ENCODE measurements around the gene TRAPPC10.

The TRAPPC10 gene

DNA sequence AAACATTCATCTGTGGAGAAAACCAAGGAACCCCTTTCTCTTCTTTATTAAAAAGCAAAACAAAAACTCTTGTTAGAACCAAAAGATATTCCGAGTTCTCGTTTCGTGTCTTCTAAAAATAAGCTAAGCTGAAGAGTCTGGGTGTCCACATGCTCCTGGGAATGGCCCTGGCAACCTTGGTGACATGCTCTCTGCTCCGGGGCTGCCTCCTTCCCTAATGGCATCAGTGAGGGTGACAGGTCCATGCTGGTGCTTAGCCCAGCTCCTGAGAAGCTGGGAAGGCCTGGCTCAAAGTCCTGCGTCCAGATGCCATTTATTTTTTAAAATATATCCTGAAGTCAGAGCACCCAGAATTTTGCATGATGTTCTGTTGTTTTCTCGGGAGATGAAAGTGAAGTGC lies 24.6 kb upstream of the TRAPPC10 start:
- TF ChIP-seq, protein P1, sequence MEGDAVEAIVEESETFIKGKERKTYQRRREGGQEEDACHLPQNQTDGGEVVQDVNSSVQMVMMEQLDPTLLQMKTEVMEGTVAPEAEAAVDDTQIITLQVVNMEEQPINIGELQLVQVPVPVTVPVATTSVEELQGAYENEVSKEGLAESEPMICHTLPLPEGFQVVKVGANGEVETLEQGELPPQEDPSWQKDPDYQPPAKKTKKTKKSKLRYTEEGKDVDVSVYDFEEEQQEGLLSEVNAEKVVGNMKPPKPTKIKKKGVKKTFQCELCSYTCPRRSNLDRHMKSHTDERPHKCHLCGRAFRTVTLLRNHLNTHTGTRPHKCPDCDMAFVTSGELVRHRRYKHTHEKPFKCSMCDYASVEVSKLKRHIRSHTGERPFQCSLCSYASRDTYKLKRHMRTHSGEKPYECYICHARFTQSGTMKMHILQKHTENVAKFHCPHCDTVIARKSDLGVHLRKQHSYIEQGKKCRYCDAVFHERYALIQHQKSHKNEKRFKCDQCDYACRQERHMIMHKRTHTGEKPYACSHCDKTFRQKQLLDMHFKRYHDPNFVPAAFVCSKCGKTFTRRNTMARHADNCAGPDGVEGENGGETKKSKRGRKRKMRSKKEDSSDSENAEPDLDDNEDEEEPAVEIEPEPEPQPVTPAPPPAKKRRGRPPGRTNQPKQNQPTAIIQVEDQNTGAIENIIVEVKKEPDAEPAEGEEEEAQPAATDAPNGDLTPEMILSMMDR (IDR thresholded peaks at IDR 0.05), result no peak
- no peak overlapping the region for H2AFZ ChIP-seq
- no peak overlapping the region for H3K27ac ChIP-seq
- H3K27me3 ChIP-seq (ENCODE audit: control insufficient read depth, insufficient read depth, low read length), result no peaks in the 10 kb centered on the region
- no peak overlapping the region for H3K4me2 ChIP-seq (ENCODE audit: low read length)
- no peak overlapping the region for H3K4me3 ChIP-seq (ENCODE audit: low read depth, low read length)
- H3K36me3 ChIP-seq (ENCODE audit: control insufficient read depth, insufficient read depth, low read length), result no peaks in the 10 kb centered on the region
- H3K79me2 ChIP-seq, result no peaks in the 10 kb centered on the region
- H3K9ac ChIP-seq, result no peak overlapping the region
- no peaks in the 10 kb centered on the region for H3K4me1 ChIP-seq
- H3K9me3 ChIP-seq (ENCODE audit: control insufficient read depth, low read length), result no peaks in the 10 kb centered on the region

GRCh38 chr21:43988016-43988415 lies 24.1 kb upstream of the TRAPPC10 start:
- Histone ChIP-seq H3K36me3 (ENCODE audit: control insufficient read depth, insufficient read depth, low read length) (no peaks in the 10 kb centered on the region), H3K4me2 (ENCODE audit: low read length) (no peak overlapping the region), H3K4me3 (ENCODE audit: low read depth, low read length) (no peak overlapping the region), H3K9ac (no peak overlapping the region), H2AFZ (no peak overlapping the region), H3K27me3 (ENCODE audit: control insufficient read depth, insufficient read depth, low read length) (no peaks in the 10 kb centered on the region), H3K79me2 (no peaks in the 10 kb centered on the region), H3K4me1 (no peaks in the 10 kb centered on the region), H3K9me3 (ENCODE audit: control insufficient read depth, low read length) (no peaks in the 10 kb centered on the region), H3K27ac (no peak overlapping the region)
- TF ChIP-seq, protein P1 (IDR thresholded peaks at IDR 0.05), result no peak

DNA sequence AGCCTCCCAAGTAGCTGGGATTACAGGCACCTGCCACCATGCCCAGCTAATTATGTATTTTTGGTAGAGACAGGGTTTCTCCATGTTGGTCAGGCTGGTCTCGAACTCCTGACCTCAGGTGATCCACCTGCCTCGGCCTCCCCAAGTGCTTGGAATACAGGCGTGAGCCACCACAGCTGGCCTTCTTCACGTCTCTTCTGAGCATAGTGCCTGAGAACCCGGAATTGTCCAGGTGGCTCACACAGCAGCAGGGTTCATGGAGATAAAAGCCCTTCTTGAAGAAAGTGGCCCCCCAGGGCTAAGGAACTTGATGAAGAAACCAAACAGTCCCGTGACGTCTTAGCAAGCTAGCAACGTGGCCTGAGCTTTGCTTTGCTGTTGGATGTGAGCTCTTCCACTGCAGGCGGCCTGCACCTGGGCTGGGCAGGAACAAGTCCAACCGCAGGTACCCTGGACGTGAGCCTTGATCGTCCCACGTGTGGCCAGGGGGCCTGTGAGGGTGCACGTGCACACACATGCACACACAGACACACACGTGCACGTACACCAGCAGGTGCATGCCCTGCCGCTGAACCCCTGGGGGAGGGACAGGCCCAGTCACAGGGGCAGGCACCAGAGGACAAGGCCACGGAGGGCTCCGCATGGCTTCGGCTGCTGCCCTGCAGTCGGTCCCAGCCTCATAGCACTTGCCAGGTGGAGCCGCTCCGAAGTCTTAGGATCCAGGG lies 23.4 kb upstream of the TRAPPC10 start:
- no peaks in the 10 kb centered on the region for H3K36me3 ChIP-seq (ENCODE audit: control insufficient read depth, insufficient read depth, low read length)
- H3K4me2 ChIP-seq (ENCODE audit: low read length), result no peak overlapping the region
- H2AFZ ChIP-seq, result no peak overlapping the region
- no peak overlapping the region for H3K4me3 ChIP-seq (ENCODE audit: low read depth, low read length)
- TF ChIP-seq, protein P1 (IDR thresholded peaks at IDR 0.05), result no peak
- H3K4me1 ChIP-seq, result no peaks in the 10 kb centered on the region
- no peak overlapping the region for H3K27ac ChIP-seq
- no peaks in the 10 kb centered on the region for H3K79me2 ChIP-seq
- H3K9ac ChIP-seq, result no peak overlapping the region
- H3K27me3 ChIP-seq (ENCODE audit: control insufficient read depth, insufficient read depth, low read length), result no peaks in the 10 kb centered on the region
- no peaks in the 10 kb centered on the region for H3K9me3 ChIP-seq (ENCODE audit: control insufficient read depth, low read length)

- H3K4me3 ChIP-seq (ENCODE audit: low read depth, low read length), result no peak overlapping the region
- H3K4me2 ChIP-seq (ENCODE audit: low read length), result no peak overlapping the region
- no peaks in the 10 kb centered on the region for H3K36me3 ChIP-seq (ENCODE audit: control insufficient read depth, insufficient read depth, low read length)
- H3K27me3 ChIP-seq (ENCODE audit: control insufficient read depth, insufficient read depth, low read length), result no peaks in the 10 kb centered on the region
- H2AFZ ChIP-seq, result no peak overlapping the region
- H3K27ac ChIP-seq, result no peak overlapping the region
- H3K79me2 ChIP-seq, result no peaks in the 10 kb centered on the region
- H3K9ac ChIP-seq, result no peak overlapping the region
- TF ChIP-seq, protein P1 (IDR thresholded peaks at IDR 0.05), result no peak
- H3K9me3 ChIP-seq (ENCODE audit: control insufficient read depth, low read length), result no peaks in the 10 kb centered on the region
- H3K4me1 ChIP-seq, result no peaks in the 10 kb centered on the region
These were observed 22.7 kb upstream of the TRAPPC10 start for GRCh38 chr21:43989401-43989800.

- no peak overlapping the region for H3K4me3 ChIP-seq (ENCODE audit: low read depth, low read length)
These were observed 20.6 kb upstream of the TRAPPC10 start for GRCh38 chr21:43991447-43991991.

More at GRCh38 chr21:43991447-43991991, 20.6 kb upstream of the TRAPPC10 start:
- no peak overlapping the region for H3K4me2 ChIP-seq (ENCODE audit: low read length)
- no peaks in the 10 kb centered on the region for H3K79me2 ChIP-seq
- H3K27me3 ChIP-seq (ENCODE audit: control insufficient read depth, insufficient read depth, low read length), result no peaks in the 10 kb centered on the region
- no peaks in the 10 kb centered on the region for H3K36me3 ChIP-seq (ENCODE audit: control insufficient read depth, insufficient read depth, low read length)
- H3K4me1 ChIP-seq, result no peaks in the 10 kb centered on the region
- no peak overlapping the region for H3K9ac ChIP-seq
- TF ChIP-seq, protein P1 (IDR thresholded peaks at IDR 0.05), result no peak
- no peak overlapping the region for H2AFZ ChIP-seq
- H3K9me3 ChIP-seq (ENCODE audit: control insufficient read depth, low read length), result no peaks in the 10 kb centered on the region
- H3K27ac ChIP-seq, result no peak overlapping the region
